GM11168 (cell line): Measurements from ENCODE around the gene UNKL.

ENCODE experiments used
- in situ Hi-C: fragments of 300-500 bp; cut with MboI; formaldehyde crosslinking; loops from one replicate; pipeline ENCODE4 v1.12.0; 2022; ENCODE audit warnings: low sequenced_read_pairs; ENCODE audit not compliant: unreplicated experiment

The UNKL gene

GRCh38 chr16:1380195-1380594, 34.3 kb downstream of the UNKL start:
- in situ Hi-C loops = no loop called here

GRCh38 chr16:1379304-1380076, 35.0 kb downstream of the UNKL start:
- in situ Hi-C loops = no loop called here

- in situ Hi-C loops = no loop called here
Observed at GRCh38 chr16:1378804-1379303, 35.6 kb downstream of the UNKL start.

GRCh38 chr16:1378087-1378803, 36.3 kb downstream of the UNKL start:
- in situ Hi-C loops = no loop called here

- in situ Hi-C loops = no loop called here
Observed at GRCh38 chr16:1377406-1378010, 37.0 kb downstream of the UNKL start.

GRCh38 chr16:1375741-1376410, 38.6 kb downstream of the UNKL start:
- in situ Hi-C loops = no loop called here

GRCh38 chr16:1375298-1375640, 39.2 kb downstream of the UNKL start:
- in situ Hi-C loops = no loop called here

- in situ Hi-C loops = no loop called here
Observed at GRCh38 chr16:1374418-1375297, 39.8 kb downstream of the UNKL start.

GRCh38 chr16:1372292-1372950, 42.1 kb downstream of the UNKL start:
- in situ Hi-C loops = no loop called here

- in situ Hi-C loops = no loop called here
Observed at GRCh38 chr16:1371054-1371978, 43.2 kb downstream of the UNKL start.

GRCh38 chr16:1367486-1368174, 46.9 kb downstream of the UNKL start:
- in situ Hi-C loops = no loop called here

GRCh38 chr16:1366712-1367299, 47.7 kb downstream of the UNKL start:
- in situ Hi-C loops = no loop called here

GRCh38 chr16:1366060-1366711, 48.3 kb downstream of the UNKL start:
- in situ Hi-C loops = no loop called here

- in situ Hi-C loops = no loop called here
Observed at GRCh38 chr16:1364510-1364909, 50.0 kb downstream of the UNKL start.

GRCh38 chr16:1363501-1364041, 50.9 kb downstream of the UNKL start:
- in situ Hi-C loops = no loop called here

- in situ Hi-C loops = no loop called here
Observed at GRCh38 chr16:1362807-1363206, 51.7 kb downstream of the UNKL start.
